Body of pancreas (tissue), 4 donors: ENCODE results near the gene EXOC1.

Experiments
- CTCF ChIP-seq, 7 experiments: fragments of 450-650 bp in 4 of 7; fragments of 200-600 bp in 3 of 7; sonication (generic) in 3 of 7; IDR thresholded peaks; one replicate each; pipeline ENCODE4 v1.5.1; 2016 to 2019; ENCODE audit warnings: antibody characterized with exemption in 7 of 7
- POLR2A ChIP-seq, 3 donors: fragments of 450-650 bp; IDR thresholded peaks; one replicate each; pipeline ENCODE4 v1.6.1; 2016; ENCODE audit warnings: antibody characterized with exemption in 3 of 3, mild to moderate bottlenecking in 2 of 3

- TF ChIP-seq CTCF (IDR thresholded peaks at IDR 0.05) (no peak), POLR2A (IDR thresholded peaks at IDR 0.05) (no peak)
Observed at GRCh38 chr4:55910140-55910539, 56.7 kb downstream of the EXOC1 start.
